Stimulated activated CD8-positive, alpha-beta memory T cell treated with anti-CD3 and anti-CD28 coated beads, Interleukin-15, amount 100 ng/mL, for 1 hour (primary cell): ENCODE results near the gene MUC5B.
"Not testable (repeated sequence)": the region's sequence is repeated elsewhere in the genome, so short reads cannot be mapped to it uniquely, and the experiment has no call there.

Experiments used
- DNase-seq: peaks from one replicate; pipeline ENCODE4 v3.0.0-alpha.2; 2020; ENCODE audit warnings: low read depth

The MUC5B gene

DNA sequence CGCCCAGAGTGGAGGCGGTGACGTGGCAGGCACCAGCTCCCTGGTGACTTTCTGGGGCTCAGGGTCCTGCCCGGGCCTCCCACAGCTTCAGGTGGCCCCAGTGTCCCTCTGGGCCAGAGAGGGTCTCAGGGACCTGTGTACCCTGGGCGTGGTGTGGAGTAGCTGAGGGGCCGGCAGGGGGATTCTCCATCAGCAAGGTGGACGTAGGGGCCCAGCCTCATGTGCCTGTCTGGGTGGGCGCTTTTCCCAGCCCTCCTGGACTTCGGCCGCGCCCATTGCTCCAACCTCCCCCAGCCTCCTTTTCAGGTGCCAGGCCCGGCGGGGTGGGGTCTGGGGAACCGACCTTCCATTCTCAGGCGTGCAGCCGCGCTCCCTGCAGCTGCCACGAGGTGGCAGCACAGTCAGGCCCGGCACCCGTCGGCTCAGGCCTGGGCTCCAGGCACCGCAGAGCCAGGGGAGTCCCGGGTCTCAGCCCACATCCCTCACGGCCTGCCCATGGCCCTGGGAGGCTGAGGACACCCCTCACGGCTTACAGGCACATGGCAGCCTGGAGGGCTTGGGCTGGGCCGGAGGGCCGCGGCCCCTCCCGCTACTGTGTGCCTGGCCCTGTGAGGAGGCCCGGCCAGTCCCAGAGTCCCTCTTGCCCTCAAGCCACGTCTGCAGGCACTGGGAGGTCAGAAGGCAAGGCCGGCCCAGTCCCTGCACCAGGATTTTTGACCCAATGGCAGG lies 19.9 kb upstream of the MUC5B start:
- DNase-seq = peak; percentile 34

DNA sequence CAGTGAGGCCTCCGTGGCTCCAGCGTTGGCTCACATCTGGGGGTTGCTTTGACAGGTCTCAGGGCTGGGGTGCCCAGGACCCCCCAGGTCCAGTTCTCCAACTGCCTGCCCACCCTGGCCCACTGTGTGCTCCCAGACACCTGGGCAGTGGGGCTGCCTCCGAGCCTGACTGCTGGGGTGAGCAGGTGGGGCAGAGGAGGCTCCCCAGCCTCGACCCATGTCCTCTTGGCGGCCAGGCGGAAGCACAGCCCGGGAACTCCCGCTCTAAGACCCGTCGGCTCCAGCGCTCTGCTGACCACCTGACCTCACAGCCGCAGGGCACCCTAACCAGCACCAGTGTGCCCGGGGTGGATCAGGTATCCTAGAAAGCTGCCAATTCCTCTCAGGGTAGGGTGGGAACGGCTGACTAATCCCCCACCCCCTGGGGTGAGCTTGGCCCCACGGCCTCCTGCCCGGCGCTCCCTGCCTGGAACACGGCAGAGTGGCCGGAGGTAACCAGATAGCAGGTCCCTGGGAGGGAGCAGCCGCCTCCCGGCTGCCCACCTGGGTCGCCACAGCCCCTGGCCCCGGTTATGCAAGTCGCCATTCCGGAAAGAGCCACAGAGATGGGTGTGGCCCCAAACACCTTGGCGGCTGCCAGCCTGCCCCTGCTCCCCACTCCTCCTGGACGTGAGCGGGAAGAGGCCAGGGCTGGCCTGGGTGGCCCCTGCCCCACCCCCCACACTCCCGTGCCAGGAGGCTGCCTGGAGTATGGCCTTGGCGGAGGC lies 19.2 kb upstream of the MUC5B start:
- no peak for DNase-seq

DNA sequence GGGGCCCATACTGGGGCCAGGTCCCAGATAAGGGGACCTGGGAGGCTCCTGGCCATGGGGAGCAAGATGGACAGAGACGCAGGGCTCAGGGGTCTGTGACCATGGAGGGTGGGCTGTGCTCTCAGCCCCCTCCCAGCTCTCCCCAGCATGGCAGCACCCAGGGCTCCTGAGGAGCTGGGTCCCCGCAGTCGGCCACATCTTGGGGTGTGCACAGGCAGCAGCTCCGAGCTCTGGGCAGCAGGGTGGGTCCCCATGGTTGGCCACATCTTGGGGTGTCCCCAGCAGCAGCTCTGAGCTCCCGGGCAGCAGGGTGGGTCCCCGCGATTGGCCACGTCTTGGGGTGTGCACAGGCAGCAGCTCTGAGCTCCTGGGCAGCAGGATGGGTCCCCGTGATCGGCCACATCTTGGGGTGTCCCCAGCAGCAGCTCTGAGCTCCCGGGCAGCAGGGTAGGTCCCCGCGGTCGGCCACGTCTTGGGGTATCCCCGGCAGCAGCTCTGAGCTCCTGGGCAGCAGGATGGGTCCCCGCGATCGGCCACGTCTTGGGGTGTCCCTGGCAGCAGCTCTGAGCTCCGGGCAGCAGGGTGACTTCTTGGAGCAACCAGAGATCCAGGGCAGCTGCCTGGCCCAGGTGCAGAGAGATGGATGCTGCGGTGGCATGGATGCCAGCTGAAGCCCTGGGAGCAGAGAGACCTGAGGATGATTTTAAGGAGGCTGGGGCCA lies 18.3 kb upstream of the MUC5B start:
- no peak for DNase-seq

- no peak for DNase-seq
These were observed 17.5 kb upstream of the MUC5B start for GRCh38 chr11:1205121-1205986.

- no peak for DNase-seq
These were observed 16.9 kb upstream of the MUC5B start for GRCh38 chr11:1205987-1206331.

DNA sequence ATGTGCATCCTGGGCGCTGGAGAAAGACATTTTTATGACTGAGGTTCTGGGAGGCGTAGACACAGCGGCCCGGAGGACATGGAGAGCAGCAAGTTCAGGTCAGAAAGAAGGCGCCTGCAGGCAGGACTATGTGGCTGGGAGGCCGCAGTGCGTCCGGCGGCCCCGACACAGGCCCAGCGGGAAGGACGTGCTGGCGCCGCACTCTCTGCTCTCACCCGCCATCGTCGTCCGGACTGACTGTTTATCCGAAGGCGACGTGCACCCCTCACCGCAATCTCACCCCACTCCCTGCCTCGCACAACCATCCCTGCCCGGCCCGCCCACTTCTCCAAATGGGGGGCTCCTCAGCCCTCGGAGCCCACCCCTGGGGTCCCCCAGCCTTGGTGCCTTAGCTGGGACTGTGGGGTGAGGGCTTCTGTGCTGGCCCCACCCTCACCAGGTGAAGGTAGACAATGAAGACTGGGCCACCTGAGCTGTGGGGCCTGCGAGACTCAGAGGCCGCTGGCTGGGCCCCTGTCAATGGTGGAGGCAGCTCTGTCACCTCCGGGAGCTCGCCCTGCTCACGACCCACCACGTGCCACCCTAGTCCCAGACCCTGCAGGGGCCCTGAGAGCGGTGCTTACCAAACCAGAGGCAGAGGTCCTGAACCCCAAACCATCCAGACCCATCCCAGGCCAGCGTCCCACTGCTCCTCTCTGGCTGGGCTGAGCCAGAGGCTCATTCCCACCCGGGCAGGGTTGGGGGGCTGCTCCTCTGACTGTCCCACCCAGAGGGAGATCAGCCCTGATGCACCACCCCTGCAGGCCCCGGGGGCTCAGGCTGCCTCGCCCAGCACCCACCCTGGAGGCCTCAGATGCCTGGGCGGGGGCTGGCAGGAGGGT lies 16.2 kb upstream of the MUC5B start:
- DNase-seq = no peak

- DNase-seq = no peak
These were observed 15.3 kb upstream of the MUC5B start for GRCh38 chr11:1207401-1208143.

DNA sequence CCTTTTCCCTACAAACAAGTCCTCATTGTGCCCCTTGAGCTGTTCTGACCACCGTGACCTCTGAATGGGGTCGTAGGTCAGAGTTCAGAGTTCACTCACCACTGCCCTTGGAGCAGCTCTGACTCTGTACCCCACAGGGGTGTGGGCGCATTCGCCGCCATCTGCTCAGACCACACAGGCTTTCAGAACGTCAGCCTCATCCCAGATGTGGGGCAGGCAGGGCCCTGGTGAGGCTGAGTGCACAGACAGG lies 14.8 kb upstream of the MUC5B start:
- DNase-seq = no peak

GRCh38 chr11:1208394-1209261 lies 14.2 kb upstream of the MUC5B start:
- no peak for DNase-seq

- DNase-seq = no peak
These were observed 13.4 kb upstream of the MUC5B start for GRCh38 chr11:1209371-1210057.

DNA sequence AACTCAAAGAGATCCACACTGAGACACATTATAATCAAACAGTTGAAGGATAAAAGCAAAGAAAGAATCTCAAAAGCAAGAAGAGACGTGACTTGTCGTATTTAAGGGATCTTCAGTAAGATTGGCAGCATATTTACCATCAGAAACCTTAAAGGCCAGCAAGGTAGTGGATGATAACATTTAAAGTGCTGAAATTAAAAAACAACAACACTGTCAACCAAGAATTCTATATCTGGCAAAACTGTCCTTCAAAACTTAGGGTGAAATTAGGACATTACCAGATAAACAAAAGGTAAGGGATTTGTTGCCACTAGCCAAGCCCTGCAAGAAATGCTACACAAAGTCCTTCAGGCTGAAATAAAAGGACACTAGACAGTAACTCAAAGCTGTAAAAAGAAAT lies 11.0 kb upstream of the MUC5B start:
- DNase-seq = no peak

GRCh38 chr11:1215826-1216225 lies 7.0 kb upstream of the MUC5B start:
- not testable (repeated sequence) for DNase-seq

DNA sequence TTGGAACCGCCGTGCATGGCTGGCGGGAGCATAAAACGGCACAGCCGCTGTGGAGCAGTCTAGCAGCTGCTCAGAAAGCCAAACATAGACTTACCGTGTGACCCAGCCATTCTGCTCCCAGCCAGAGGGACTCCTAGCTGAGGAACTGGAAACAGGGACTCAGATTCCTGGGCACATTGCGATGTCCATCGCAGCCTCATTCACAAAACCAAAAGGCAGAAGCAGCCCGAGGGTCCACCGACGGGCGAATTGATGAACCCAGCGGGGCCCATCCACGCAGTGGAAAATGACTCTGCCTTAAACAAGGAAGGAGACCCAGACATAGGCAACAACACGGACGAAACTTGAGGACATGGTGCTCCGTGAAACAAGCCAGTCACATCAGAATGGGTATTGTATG lies 5.7 kb upstream of the MUC5B start:
- DNase-seq = no peak

DNA sequence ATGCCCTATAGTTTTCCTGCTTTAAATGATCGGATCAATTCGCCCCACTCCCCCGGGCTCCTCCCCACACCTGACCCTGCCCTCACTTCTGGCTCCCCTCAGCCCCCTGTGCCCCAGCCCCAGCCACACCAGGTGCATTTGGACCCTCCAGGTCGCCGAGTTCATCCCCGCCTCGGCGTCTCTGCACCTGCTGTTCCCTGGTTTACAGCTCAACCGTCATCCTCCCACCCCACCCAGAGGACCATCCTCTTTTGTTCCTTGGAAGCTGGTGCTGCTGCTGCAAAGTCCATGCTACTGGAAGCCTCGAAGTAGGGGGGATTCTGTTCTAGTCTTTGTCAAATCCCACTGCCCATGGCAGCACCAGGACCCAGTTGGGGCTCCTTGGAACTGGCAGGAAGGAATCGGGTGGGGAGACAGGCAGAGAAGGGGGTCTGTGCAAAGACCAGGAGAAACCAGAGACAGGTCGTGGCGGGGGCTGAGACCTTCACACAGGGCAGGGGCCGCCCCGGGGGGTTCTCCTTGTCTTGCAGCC lies 4.5 kb upstream of the MUC5B start:
- no peak for DNase-seq

GRCh38 chr11:1218788-1219445 lies 3.9 kb upstream of the MUC5B start:
- no peak for DNase-seq

GRCh38 chr11:1219446-1219833 lies 3.4 kb upstream of the MUC5B start:
- no peak for DNase-seq

DNA sequence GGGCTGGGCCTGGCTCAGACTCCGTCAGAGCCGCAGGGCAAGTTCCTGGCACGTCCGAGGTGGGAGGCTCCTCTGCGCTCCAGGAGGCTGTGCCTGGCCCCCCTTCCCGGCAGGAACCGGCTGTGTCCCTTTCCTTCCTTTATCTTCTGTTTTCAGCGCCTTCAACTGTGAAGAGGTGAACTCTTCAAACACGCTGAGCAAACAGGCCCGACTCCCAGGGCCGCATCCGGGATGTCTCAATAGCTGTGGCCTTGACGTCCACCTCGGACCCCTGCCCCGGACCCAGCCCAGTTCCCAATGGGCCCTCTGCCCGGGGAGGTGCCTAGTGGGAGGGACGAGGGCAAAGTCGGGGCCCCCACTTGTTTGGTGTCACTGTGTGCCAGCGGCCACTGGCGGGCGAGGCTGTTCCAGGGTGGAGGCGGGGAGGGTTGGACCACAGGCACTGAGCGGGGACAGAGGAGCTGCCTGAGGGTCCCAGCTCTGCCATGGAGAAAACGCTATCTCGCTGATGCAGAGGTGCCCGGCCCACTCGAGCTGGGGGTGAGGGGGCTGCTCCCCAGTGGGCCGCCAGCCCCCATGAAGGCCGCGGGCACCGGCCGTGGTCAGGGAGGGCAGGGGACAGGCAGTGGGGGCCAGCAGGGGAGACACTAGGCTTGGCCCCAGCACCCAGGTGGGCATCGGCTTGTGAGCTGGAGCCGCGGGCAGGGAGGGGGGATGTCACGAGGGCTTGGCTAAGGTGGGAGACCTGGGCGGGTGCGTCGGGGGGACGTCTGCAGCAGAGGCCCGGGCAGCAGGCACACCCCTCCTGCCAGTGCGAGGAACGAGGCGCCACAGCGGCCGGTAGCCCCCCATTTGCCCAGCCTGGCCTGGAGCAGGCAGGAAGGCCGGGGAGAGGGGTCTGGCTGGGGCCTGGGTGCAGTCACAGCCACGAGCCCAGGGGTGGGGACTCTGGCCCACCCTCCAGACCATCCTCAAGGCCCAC lies 2.7 kb upstream of the MUC5B start:
- no peak for DNase-seq
